DND-41 (cell line): Measurements from ENCODE around the gene NR1D2.

ENCODE experiments used
- EZH2 ChIP-seq: IDR thresholded peaks from 3 replicates; pipeline ENCODE4 v1.6.1; 2012; ENCODE audit warnings: borderline replicate concordance, low read depth, mild to moderate bottlenecking, moderate library complexity, low read length, inconsistent platforms; ENCODE audit not compliant: severe bottlenecking
- TF ChIP-seq, protein P1 (sequence below): IDR thresholded peaks from 2 replicates; pipeline ENCODE4 v1.5.1; 2012; ENCODE audit warnings: borderline replicate concordance, low read length, moderate library complexity, mild to moderate bottlenecking; ENCODE audit not compliant: poor library complexity, severe bottlenecking; ENCODE audit errors: extremely low read depth

GRCh38 chr3:23919628-23920027 is 25.5 kb upstream of the NR1D2 start:
- TF ChIP-seq, protein P1, sequence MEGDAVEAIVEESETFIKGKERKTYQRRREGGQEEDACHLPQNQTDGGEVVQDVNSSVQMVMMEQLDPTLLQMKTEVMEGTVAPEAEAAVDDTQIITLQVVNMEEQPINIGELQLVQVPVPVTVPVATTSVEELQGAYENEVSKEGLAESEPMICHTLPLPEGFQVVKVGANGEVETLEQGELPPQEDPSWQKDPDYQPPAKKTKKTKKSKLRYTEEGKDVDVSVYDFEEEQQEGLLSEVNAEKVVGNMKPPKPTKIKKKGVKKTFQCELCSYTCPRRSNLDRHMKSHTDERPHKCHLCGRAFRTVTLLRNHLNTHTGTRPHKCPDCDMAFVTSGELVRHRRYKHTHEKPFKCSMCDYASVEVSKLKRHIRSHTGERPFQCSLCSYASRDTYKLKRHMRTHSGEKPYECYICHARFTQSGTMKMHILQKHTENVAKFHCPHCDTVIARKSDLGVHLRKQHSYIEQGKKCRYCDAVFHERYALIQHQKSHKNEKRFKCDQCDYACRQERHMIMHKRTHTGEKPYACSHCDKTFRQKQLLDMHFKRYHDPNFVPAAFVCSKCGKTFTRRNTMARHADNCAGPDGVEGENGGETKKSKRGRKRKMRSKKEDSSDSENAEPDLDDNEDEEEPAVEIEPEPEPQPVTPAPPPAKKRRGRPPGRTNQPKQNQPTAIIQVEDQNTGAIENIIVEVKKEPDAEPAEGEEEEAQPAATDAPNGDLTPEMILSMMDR: no peak
- no peak for TF ChIP-seq EZH2
